Measurements from ENCODE around the gene GALNT16.

The GALNT16 gene

GRCh38 chr14:69252851-69253250 is 7.1 kb upstream of the GALNT16 start:
- no peak overlapping the region for H3K4me3 ChIP-seq (ENCODE audit: low read depth, low read length)
- TF ChIP-seq CTCF (IDR thresholded peaks at IDR 0.05; ENCODE audit: insufficient read depth, low read depth, low read length, missing control alignments), result no peak
- no peak for DNase-seq (ENCODE audit: low read depth)

GRCh38 chr14:69259168-69259526 is 811 bp upstream of the GALNT16 start:
- H3K4me3 ChIP-seq (ENCODE audit: low read depth, low read length), result no peak overlapping the region
- no peak for TF ChIP-seq CTCF (IDR thresholded peaks at IDR 0.05; ENCODE audit: insufficient read depth, low read depth, low read length, missing control alignments)
- no peak for DNase-seq (ENCODE audit: low read depth)

DNA sequence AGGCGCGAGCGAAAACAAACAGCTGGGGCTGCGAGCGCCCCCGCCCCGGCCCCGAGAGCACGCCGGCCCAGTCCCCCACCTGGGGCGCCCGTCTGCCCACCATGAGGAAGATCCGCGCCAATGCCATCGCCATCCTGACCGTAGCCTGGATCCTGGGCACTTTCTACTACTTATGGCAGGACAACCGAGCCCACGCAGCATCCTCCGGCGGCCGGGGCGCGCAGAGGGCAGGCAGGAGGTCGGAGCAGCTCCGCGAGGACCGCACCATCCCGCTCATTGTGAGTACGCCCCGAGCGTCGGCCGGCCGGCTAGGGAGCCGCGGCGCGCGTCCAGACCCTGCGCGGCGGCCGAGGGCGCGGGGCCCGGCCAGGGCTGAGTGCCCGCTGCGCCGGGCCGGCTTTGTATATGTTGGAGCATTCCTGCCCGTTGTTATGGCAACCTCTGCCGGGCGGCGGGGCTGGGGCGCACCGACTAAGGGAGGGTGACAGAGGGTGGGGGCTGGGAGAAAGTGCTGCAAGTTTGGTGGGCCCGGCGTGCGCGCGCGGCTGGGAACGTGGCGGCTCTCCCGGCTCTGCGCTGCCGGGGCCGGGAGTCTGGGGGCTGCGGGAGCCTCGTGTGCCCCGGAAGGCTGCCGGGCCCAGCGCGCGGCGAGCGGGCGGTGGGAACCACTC is 367 bp downstream of the GALNT16 start:
- H3K4me3 ChIP-seq (ENCODE audit: low read depth, low read length), result peak overlapping the region; percentile 34
- no peak for DNase-seq (ENCODE audit: low read depth)
- no peak for TF ChIP-seq CTCF (IDR thresholded peaks at IDR 0.05; ENCODE audit: insufficient read depth, low read depth, low read length, missing control alignments)

DNA sequence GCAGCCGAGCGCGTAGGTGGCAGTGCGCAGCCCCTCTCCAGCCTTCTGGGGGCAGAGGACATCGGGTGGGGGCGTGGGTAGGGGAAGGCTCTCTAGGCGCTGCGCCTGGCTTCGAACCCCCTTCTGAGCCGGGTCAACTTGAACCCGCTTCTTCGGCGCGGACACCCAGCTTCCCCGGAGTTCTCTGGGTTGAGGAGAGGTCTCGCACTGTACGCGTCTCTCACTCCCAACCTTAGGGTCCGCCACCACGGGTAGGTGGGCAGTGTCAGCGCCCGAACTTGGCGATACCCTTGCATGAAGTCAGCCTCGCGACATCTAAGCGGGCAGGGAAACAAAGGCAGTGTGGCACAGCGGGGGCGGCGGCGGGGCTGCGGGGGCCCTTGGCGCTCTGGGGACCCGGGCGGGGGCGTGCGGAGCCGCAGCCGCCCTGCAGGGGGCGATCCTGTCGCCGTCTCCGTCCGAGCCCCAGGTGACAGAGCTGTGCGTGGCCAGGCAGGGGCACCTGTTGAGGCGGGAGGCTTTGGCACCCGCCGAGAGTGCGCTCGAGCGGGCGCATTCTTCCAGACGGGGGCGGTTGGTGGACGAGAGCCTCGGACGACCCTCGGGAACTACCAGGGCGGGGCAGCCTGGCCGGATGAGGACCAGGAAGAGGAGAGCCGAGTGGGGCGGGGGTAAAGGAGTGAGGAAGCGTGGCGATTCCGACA is 1.1 kb downstream of the GALNT16 start:
- TF ChIP-seq CTCF (IDR thresholded peaks at IDR 0.05; ENCODE audit: insufficient read depth, low read depth, low read length, missing control alignments), result peak; percentile 69
- H3K4me3 ChIP-seq (ENCODE audit: low read depth, low read length), result peak overlapping the region; percentile 27
- DNase-seq (ENCODE audit: low read depth), result peak; percentile 53

DNA sequence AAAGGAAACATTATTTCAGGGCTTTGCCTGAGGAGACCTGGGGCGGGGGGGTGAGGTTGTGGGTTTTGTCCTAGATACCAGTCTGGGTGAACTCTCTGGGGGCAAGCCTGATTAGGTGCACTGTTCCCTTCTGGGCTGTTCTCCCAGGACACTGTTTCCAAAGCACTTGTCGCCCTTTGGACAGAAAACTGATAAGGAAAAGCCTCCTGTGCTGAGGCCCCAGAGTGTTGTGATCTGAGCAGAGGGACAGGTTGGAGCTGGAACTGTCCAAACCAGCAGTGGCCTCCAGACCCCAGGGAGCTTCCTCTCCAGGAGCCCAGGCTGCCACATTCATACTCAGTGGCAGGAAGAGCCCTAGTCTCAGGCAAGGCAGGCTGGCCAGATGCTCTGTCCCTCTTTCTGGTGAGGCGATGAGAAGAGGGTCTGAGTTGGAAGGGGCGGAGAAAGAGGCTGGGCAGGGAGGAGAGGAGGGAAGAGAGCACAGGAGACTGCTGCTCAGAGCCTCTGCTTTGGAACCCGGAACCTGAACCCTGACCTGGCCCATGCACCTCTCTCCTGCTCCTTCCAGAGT is 1.9 kb downstream of the GALNT16 start:
- no peak for DNase-seq (ENCODE audit: low read depth)
- TF ChIP-seq CTCF (IDR thresholded peaks at IDR 0.05; ENCODE audit: insufficient read depth, low read depth, low read length, missing control alignments), result no peak
- H3K4me3 ChIP-seq (ENCODE audit: low read depth, low read length), result no peak overlapping the region

DNA sequence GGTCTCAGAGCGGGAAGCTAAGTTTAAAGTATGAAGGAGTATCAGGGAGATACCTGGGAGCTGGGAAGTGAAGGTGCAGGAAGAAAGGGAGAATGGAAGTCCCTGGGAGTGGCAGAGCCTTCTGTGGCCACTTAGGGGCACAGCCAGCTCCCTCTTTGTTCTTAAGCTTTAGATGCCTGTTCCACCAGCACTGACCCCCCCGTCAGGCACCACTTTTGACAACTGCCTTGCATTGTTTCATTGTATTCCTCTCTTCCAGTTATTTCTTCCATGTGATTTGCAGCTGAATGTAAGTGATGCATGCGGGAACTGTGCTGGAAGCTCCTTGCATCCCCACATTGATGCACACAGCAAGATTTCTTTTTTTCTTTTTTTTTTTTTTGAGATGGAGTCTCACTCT is 2.6 kb downstream of the GALNT16 start:
- DNase-seq (ENCODE audit: low read depth), result no peak
- no peak overlapping the region for H3K4me3 ChIP-seq (ENCODE audit: low read depth, low read length)
- TF ChIP-seq CTCF (IDR thresholded peaks at IDR 0.05; ENCODE audit: insufficient read depth, low read depth, low read length, missing control alignments), result no peak

Data from GM12865 (cell line).